Heart left ventricle (tissue), 16 donors: Measurements from ENCODE around the gene SLIT3. TPM values are rescaled to one million over a fixed set of nuclear protein-coding genes. Genes with fewer than 3 reads are reported as not detected.
"Not testable (repeated sequence)": the region's sequence is repeated elsewhere in the genome, so short reads cannot be mapped to it uniquely, and the experiment has no call there.

Source experiments
- ATAC-seq, 4 donors: fragments of 200-7000 bp; cut with Tn5 transposase; one replicate each; pipeline ENCODE4 v1.9.1; 2020 to 2022; ENCODE audit warnings: moderate library complexity in 4 of 4, mild to moderate bottlenecking in 3 of 4, moderate number of reproducible peaks in 1 of 4
- DNase-seq, 5 donors: peaks; one replicate each; pipeline ENCODE4 v3.0.0-alpha.2; 2020
- H3K27ac ChIP-seq, 12 donors: fragments of 200-600 bp; sonication (generic) in 4 of 12; one replicate each; pipeline versions ENCODE4 v1.5.0 to v1.8.0; 2016 to 2022; ENCODE audit warnings: mild to moderate bottlenecking in 2 of 12
- H3K27me3 ChIP-seq, 9 donors: fragments of 200-600 bp; sonication (generic) in 2 of 9; one replicate each; pipeline versions ENCODE4 v1.5.1 to v1.8.0; 2016 to 2022; ENCODE audit warnings: mild to moderate bottlenecking in 3 of 9
- H3K36me3 ChIP-seq, 9 donors: fragments of 200-600 bp; sonication (generic) in 2 of 9; one replicate each; pipeline versions ENCODE4 v1.5.0 to v1.8.0; 2018 to 2022; ENCODE audit warnings: mild to moderate bottlenecking in 2 of 9
- H3K4me1 ChIP-seq, 12 donors: fragments of 200-600 bp; sonication (generic) in 4 of 12; one replicate each; pipeline versions ENCODE4 v1.5.0 to v1.8.0; 2016 to 2022; ENCODE audit warnings: mild to moderate bottlenecking in 3 of 12
- H3K4me3 ChIP-seq, 12 donors: fragments of 200-600 bp; sonication (generic) in 4 of 12; one replicate each; pipeline versions ENCODE4 v1.5.0 to v1.8.0; 2017 to 2022; ENCODE audit warnings: mild to moderate bottlenecking in 9 of 12, moderate library complexity in 4 of 12
- H3K9me3 ChIP-seq, 12 donors: fragments of 200-600 bp; sonication (generic) in 4 of 12; one replicate each; pipeline versions ENCODE4 v1.5.0 to v1.8.0; 2016 to 2022; ENCODE audit warnings: mild to moderate bottlenecking in 1 of 12
- POLR2A ChIP-seq, 2 donors: fragments of 450-650 bp; IDR thresholded peaks; one replicate each; pipeline ENCODE4 v1.6.1; 2017; ENCODE audit warnings: antibody characterized with exemption in 2 of 2, mild to moderate bottlenecking in 2 of 2, moderate library complexity in 2 of 2
- WGBS, 4 donors: extraction: QIAGEN DNeasy Blood & Tissue Kit in 2 of 4; methylation state at CpG; one replicate each; pipeline versions ENCODE4 v1.1.5 to v1.1.7; 2013 to 2018; 5-methylcytosine and 5-hydroxymethylcytosine counted together
- intact Hi-C, 10 donors: fragments of 100-400 bp; cut with DNase I; formaldehyde crosslinking; loops; one replicate each; pipeline versions ENCODE4 v1.11.1 to v1.14.2; 2022
- polyA plus RNA-seq, 2 donors: library from polyadenylated mRNA; stranded (reverse); fragments of 200-250 nt; gene quantifications; one replicate each; pipeline ENCODE4 v1.2.3, GENCODE V29; 2013
- total RNA-seq, 9 donors: library from RNA; depleted of rRNA in 2 of 9; stranded (reverse); fragments of >200 nt in 2 of 9; fragmentation: NEBNext Ultra II Directional in 3 of 9; extraction: Animal tissue kit (Norgen Biotek cat#: 25700) in 3 of 9; gene quantifications; one replicate each; pipeline versions ENCODE4 v1.1.0 to v1.2.4, GENCODE V29; 2016 to 2023
- TF ChIP-seq, protein P1 (sequence below), 12 donors: fragments of 200-600 bp; sonication (generic) in 4 of 12; IDR thresholded peaks; one replicate each; pipeline versions ENCODE4 v1.5.0 to v1.8.0; 2018 to 2022; ENCODE audit warnings: antibody characterized with exemption in 12 of 12, mild to moderate bottlenecking in 5 of 12
- donor health status: ischemic (EF 13 %, LVEDD 7.1; RV severe dilation, severe dysfunction).
- donor health status: healthy with polysubstance abuse.
- donor health status: DM: no; HTN: yes; CAD: no.
- donor health status: DM: no; HTN: no; CAD: no.
- donor health status: ischemic (EF 25% LVEDD 6.9; RV normal size, moderate dysfunction).
- donor health status: ischemic (EF 25% LVEDD 5.7; RV mildly dilated, moderate dysfunction).
- donor health status: healthy.
- donor health status: DM: yes; HTN: yes; CAD: no.
- donor health status: ischemic (EF 35%, LVEDD 5.7; RV mildly dilated, moderate dysfunction).
- donor health status: nonischemic (EF 11% LVEDD 7.7; RV severe dilation, severe dysfunction).
- donor health status: DM: yes; HTN: yes; CAD: no.
- donor health status: PGD.
- donor health status: ischemic (EF 29% LVEDD 5.4; RV normal size, mild dysfunction).
- donor health status: nonischemic (EF 23%, LVEDD 6.1; RV moderate dilation, normal function).

SLIT3 gene
- total and polyA plus RNA-seq, 11 donors = 2.3 to 40.3 (median 14.4) TPM

DNA sequence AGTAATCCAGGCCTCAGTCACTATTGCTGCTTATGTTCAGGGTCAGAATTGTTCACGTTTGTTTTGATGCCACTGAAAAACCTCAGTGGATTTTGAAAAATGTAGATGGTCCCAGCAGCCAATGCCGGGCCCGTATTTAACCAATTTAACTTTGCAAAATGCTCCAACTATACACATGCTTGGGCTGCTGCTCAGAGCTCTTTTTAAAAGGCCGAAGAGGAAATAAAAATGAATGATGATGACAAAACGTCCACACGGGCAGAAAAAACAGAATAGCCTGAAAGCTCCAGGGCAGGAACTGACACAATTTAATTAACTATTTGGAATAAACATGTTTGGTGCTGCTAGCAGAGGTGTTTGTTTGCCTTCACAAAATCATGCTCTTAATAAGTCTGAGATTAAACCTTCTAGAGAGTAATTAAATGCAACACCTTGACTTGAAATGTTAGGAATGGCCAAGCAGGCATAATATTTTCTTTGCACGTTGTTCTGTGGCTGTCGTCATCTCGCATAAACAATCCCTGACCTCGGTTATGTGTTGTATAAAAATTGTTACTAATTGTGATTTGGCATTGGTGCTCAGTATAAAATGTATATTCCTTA, 152.7 kb downstream of the SLIT3 start:
- H3K27ac ChIP-seq = no peak overlapping the region
- H3K4me1 ChIP-seq = peaks cover 0 to 7% (median 0%) of the 10 kb centered on the region in 12 donors
- no peak for DNase-seq
- H3K4me3 ChIP-seq = no peak overlapping the region
- intact Hi-C loops = no loop called here
- no peak for ATAC-seq
- WGBS, 4 donors = 78 to 85% (median 82%) methylated on average over 10 of the region's 10 CpGs
- no peaks in the 10 kb centered on the region for H3K9me3 ChIP-seq
- no peaks in the 10 kb centered on the region for H3K36me3 ChIP-seq
- no peaks in the 10 kb centered on the region for H3K27me3 ChIP-seq
- TF ChIP-seq, protein P1, sequence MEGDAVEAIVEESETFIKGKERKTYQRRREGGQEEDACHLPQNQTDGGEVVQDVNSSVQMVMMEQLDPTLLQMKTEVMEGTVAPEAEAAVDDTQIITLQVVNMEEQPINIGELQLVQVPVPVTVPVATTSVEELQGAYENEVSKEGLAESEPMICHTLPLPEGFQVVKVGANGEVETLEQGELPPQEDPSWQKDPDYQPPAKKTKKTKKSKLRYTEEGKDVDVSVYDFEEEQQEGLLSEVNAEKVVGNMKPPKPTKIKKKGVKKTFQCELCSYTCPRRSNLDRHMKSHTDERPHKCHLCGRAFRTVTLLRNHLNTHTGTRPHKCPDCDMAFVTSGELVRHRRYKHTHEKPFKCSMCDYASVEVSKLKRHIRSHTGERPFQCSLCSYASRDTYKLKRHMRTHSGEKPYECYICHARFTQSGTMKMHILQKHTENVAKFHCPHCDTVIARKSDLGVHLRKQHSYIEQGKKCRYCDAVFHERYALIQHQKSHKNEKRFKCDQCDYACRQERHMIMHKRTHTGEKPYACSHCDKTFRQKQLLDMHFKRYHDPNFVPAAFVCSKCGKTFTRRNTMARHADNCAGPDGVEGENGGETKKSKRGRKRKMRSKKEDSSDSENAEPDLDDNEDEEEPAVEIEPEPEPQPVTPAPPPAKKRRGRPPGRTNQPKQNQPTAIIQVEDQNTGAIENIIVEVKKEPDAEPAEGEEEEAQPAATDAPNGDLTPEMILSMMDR (IDR thresholded peaks at IDR 0.05) = no peak
- TF ChIP-seq POLR2A (IDR thresholded peaks at IDR 0.05) = no peak

DNA sequence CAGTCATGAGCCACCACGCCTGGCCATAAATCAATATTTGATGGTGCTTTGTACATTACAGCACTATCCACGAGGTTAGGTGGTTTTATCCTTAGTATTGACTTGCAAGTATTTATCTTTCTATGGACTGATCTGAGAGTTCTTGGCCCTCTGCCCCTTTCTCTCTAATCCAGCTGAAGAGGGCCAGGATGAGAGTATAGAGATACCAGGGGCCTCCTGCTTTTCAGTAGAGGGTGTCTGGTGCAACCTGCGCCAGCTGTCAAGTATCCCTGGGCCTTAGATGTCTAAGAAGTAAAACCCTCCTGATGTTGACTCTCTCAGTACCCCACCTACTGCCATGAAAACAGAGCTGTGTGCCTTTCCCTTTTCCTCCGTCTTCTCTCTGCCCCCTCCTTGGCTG, 153.4 kb downstream of the SLIT3 start:
- 62 to 71% (median 68%) methylated on average over 4 of the region's 4 CpGs for WGBS, 4 donors
- Histone ChIP-seq H3K27me3 (no peaks in the 10 kb centered on the region), H3K27ac (no peak overlapping the region), H3K4me3 (no peak overlapping the region), H3K9me3 (no peaks in the 10 kb centered on the region), H3K4me1 (peaks cover 0 to 7% (median 0%) of the 10 kb centered on the region in 12 donors), H3K36me3 (no peaks in the 10 kb centered on the region)
- ATAC-seq (no peak), DNase-seq (no peak)
- intact Hi-C loops = no loop called here
- TF ChIP-seq, protein P1 (IDR thresholded peaks at IDR 0.05) = no peak
- no peak for TF ChIP-seq POLR2A (IDR thresholded peaks at IDR 0.05)

DNA sequence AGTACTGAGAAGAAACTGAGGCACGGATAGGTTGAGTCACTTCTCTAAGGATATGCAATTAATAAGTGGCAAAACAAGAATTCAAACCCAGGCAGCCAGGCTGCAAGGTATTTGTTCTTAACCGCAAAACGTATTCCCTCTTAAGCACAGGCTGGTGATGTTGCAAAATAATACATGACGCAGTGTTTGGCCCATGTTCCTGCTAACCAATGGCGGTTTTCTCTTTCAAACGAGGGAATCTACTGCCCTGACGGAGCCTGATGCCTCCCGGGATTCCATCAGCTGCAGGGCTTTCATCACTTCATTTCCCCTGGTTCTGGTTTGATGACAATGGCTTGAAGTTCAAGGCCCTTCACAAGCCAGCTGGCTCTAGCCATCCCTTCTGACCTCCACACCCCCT, 154.8 kb downstream of the SLIT3 start:
- no peak for TF ChIP-seq POLR2A (IDR thresholded peaks at IDR 0.05)
- TF ChIP-seq, protein P1 (IDR thresholded peaks at IDR 0.05) = no peak
- no peaks in the 10 kb centered on the region for H3K27me3 ChIP-seq
- intact Hi-C loops = no loop called here
- 67 to 70% (median 69%) methylated on average over 8 of the region's 8 CpGs for WGBS, 4 donors
- H3K9me3 ChIP-seq = no peaks in the 10 kb centered on the region
- ATAC-seq = no peak
- peaks cover 0 to 14% (median 0%) of the 10 kb centered on the region in 12 donors for H3K4me1 ChIP-seq
- no peak overlapping the region for H3K27ac ChIP-seq
- H3K4me3 ChIP-seq = no peak overlapping the region
- DNase-seq = no peak
- H3K36me3 ChIP-seq = no peaks in the 10 kb centered on the region

DNA sequence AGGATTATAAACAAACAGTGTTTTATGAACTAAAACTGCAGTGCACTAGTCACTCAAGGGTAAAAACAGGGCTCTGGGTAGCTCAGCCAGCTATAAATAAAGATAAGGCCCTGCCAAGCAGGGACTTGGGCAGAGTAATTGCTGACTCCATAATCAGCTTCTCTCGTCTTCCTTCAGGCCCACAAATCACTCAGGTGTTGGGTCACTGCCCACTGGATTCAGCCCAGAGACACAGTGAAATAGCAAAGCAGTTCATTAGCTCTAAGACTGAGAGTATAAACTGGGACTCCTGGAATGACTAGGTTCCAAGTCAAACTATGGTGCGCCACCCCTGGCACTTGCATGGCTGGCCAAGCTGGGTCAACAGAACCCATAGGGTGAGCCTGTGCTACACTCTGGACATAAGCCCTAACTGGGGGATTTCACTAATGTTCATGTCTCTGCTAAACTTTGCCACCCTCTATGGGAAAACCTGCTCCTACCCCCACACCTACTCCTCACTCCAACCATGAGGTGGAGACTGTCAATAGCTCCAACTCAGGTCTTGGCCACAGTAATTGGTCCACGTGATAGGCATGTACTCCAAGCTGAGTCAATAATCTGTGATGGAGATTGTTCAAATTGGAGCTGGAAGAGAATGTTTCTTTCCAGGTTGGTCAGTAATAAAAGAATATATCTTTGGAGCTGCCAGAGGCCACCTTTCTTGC, 158.5 kb downstream of the SLIT3 start:
- H3K27ac ChIP-seq = peak overlapping the region in 1 of 12 donors; percentile 3
- WGBS, 4 donors = 40 to 54% (median 45%) methylated on average over 3 of the region's 3 CpGs

DNA sequence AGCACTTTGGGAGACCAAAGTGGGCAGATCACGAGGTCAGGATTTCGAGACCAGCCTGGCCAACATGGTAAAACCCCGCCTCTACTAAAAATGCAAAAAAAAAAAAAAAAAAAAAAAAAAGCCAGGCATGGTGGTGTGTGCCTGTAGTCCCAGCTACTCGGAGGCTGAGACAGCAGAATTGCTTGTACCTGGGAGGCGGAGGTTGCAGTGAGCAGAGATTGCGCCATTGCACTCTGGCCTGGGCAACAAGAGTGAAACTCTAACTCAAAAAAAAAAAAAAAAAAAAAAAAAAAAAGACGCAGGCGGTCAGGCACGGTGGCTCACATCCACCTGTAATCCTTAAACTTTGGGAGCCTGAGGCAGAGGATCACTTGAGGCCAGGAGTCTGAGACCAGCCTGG, 160.7 kb downstream of the SLIT3 start:
- DNase-seq, H3K9me3 ChIP-seq, H3K27ac ChIP-seq, H3K27me3 ChIP-seq, H3K36me3 ChIP-seq, ATAC-seq, H3K4me3 ChIP-seq, intact Hi-C loops: not testable (repeated sequence)
- peaks cover 0 to 24% (median 4%) of the 10 kb centered on the region in 12 donors for H3K4me1 ChIP-seq
- WGBS, 4 donors = 93 to 95% (median 94%) methylated on average over 9 of the region's 9 CpGs

More for the DNA sequence above, 158.5 kb downstream of the SLIT3 start:
- intact Hi-C loops = no loop called here
- no peaks in the 10 kb centered on the region for H3K36me3 ChIP-seq
- peak; percentile 82 to 96 (median 90) for ATAC-seq
- no peak overlapping the region for H3K4me3 ChIP-seq
- H3K9me3 ChIP-seq = no peaks in the 10 kb centered on the region
- DNase-seq = peak; percentile 31 to 79 (median 64)
- H3K4me1 ChIP-seq = peaks cover 0 to 24% (median 4%) of the 10 kb centered on the region in 12 donors
- no peaks in the 10 kb centered on the region for H3K27me3 ChIP-seq
- TF ChIP-seq, protein P1 (IDR thresholded peaks at IDR 0.05) = no peak
- TF ChIP-seq POLR2A (IDR thresholded peaks at IDR 0.05) = no peak
